ENCODE measurements around the gene ACTN4. TPM values are rescaled to one million over a fixed set of nuclear protein-coding genes. Genes with fewer than 3 reads are reported as not detected.

The ACTN4 gene
- total RNA-seq, 1 donor, result 229 TPM

DNA sequence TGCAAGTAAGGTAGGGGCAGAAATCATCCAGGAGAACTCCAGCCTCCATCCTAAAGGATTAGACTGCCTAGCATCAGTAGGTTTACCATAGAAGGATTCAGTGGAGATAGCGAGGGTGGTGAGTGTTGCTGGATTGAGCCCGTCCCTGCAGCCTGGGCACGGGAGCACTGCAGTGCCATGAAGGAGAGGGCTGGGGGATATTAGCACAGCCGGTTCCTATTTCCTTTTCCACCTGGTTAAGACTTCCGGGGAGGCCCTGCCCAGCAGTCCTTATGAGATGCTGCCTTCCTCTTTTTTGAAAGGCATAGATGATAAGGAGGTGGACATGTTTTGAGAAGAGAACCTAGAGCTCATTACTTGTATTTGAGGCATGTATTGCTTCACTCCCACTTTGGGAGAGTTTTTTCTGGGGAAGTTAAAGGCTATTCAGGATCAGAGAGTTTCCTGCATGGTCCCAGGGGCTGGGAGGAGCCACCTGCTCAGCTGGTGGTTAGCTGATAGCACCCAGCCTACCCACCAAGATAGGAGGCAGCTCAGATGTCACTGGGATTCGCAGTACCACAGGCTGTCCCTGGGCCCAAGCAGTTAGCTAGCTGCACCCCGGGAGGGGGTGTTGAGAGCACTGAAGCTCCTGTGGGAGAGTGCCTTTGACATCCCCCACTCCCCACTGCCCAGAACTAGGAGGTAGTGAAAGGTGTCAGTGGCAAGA lies 17.2 kb downstream of the ACTN4 start:
- H3K27me3 ChIP-seq (ENCODE audit: insufficient read depth, low read length), result no peaks in the 10 kb centered on the region
- peaks cover 96% of the 10 kb centered on the region for H3K79me2 ChIP-seq (ENCODE audit: insufficient read depth, low read length)
- H3K36me3 ChIP-seq (ENCODE audit: insufficient read depth, low read length), result peaks cover 29% of the 10 kb centered on the region
- H3K27ac ChIP-seq (ENCODE audit: low read depth, low read length), result peak overlapping the region; percentile 88
- H3K4me2 ChIP-seq (ENCODE audit: insufficient read depth, low read length), result peak overlapping the region; percentile 44
- peaks cover 49% of the 10 kb centered on the region for H4K20me1 ChIP-seq (ENCODE audit: insufficient read depth, low read length)
- TF ChIP-seq, protein P1, sequence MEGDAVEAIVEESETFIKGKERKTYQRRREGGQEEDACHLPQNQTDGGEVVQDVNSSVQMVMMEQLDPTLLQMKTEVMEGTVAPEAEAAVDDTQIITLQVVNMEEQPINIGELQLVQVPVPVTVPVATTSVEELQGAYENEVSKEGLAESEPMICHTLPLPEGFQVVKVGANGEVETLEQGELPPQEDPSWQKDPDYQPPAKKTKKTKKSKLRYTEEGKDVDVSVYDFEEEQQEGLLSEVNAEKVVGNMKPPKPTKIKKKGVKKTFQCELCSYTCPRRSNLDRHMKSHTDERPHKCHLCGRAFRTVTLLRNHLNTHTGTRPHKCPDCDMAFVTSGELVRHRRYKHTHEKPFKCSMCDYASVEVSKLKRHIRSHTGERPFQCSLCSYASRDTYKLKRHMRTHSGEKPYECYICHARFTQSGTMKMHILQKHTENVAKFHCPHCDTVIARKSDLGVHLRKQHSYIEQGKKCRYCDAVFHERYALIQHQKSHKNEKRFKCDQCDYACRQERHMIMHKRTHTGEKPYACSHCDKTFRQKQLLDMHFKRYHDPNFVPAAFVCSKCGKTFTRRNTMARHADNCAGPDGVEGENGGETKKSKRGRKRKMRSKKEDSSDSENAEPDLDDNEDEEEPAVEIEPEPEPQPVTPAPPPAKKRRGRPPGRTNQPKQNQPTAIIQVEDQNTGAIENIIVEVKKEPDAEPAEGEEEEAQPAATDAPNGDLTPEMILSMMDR (IDR thresholded peaks at IDR 0.05; ENCODE audit: extremely low read depth, low read depth, low read length), result no peak
- no peak overlapping the region for H2AFZ ChIP-seq (ENCODE audit: low read length)
- H3K9me3 ChIP-seq (ENCODE audit: low read depth, low read length), result no peaks in the 10 kb centered on the region
- H3K4me1 ChIP-seq (ENCODE audit: insufficient read depth, low read length), result peaks cover 81% of the 10 kb centered on the region
- H3K4me3 ChIP-seq (ENCODE audit: insufficient read depth, low read length), result no peak overlapping the region
- peak; percentile 72 for DNase-seq (ENCODE audit: insufficient read length, low spot score, missing footprints)

DNA sequence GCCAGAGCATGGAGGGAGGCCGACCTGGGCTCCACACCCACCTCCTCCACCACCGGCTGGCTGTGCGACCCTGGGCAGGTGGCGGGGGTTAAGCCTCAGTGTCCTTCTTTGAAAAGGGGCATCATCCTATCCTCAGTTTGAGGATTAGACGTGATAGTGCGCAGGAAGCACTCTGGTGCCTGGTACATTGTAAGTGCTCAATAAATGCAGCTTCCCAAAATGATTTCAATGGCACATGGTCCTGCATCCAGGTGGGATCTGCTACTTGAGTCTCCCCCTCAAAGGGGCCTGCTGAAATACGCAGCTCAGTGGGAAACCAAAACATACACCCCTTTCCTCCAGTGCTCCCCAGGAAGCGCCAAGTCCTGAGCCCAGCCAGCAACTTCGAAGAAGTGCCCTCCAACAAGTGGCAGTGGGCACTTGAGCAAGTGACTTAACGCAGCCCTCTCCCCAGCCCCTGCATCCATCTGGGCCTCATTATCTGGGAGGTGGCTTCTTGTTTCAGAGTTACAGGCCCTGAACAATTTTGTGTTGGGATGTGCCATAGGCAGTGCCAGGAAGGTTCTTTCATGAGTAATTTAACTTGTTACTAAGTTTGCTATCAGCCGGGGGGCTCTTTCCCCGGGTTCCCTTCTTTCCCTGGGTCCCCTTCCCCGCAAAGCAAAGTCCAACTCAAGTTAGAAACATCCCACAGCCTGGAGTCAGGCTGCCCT lies 17.9 kb downstream of the ACTN4 start:
- H3K79me2 ChIP-seq (ENCODE audit: insufficient read depth, low read length), result peaks cover 97% of the 10 kb centered on the region
- no peaks in the 10 kb centered on the region for H3K9me3 ChIP-seq (ENCODE audit: low read depth, low read length)
- H3K27ac ChIP-seq (ENCODE audit: low read depth, low read length), result peak overlapping the region; percentile 88
- DNase-seq (ENCODE audit: insufficient read length, low spot score, missing footprints), result peak; percentile 22
- TF ChIP-seq, protein P1 (IDR thresholded peaks at IDR 0.05; ENCODE audit: extremely low read depth, low read depth, low read length), result no peak
- peak overlapping the region; percentile 58 for H3K4me2 ChIP-seq (ENCODE audit: insufficient read depth, low read length)
- no peak overlapping the region for H2AFZ ChIP-seq (ENCODE audit: low read length)
- peaks cover 83% of the 10 kb centered on the region for H3K4me1 ChIP-seq (ENCODE audit: insufficient read depth, low read length)
- H3K27me3 ChIP-seq (ENCODE audit: insufficient read depth, low read length), result no peaks in the 10 kb centered on the region
- H3K36me3 ChIP-seq (ENCODE audit: insufficient read depth, low read length), result peaks cover 36% of the 10 kb centered on the region
- H4K20me1 ChIP-seq (ENCODE audit: insufficient read depth, low read length), result peaks cover 56% of the 10 kb centered on the region
- H3K4me3 ChIP-seq (ENCODE audit: insufficient read depth, low read length), result no peak overlapping the region

DNA sequence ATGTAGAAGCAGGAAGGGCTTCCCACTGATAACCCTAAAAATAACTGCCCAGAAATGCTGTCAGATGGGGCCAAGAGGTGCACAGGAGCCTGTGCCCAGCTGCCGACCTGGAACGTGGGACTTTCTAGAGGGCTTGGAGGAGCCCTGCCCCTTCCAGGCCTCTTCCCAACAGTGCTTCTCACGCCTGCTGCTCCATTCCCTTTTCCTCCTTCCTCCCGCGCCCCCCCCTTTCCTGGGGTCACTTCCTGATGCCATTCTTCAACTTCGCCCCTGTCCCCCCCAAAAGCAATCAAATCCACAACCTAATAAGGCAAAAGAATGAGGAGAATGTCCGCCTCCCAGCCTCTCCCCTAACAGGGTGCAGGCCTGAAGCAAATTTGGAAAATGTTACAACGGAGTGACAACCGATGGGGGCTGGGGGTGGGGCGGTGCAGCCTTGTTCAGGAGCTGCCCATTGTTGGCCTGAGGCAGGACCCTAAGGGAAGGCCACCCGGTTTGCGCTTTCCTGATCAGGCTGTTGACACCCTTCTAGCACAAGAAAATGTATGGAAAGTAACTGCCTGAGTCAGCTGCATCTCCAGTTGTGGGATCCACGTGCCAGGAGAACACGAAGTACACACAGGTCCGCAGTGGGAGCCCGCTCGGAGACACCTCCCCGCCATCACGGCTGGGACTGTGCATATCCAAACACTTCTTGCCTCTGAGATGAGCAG lies 18.7 kb downstream of the ACTN4 start:
- H3K36me3 ChIP-seq (ENCODE audit: insufficient read depth, low read length), result peaks cover 29% of the 10 kb centered on the region
- peak overlapping the region; percentile 21 for H3K4me3 ChIP-seq (ENCODE audit: insufficient read depth, low read length)
- peak overlapping the region; percentile 58 for H3K4me2 ChIP-seq (ENCODE audit: insufficient read depth, low read length)
- H3K27ac ChIP-seq (ENCODE audit: low read depth, low read length), result peak overlapping the region; percentile 88
- peaks cover 97% of the 10 kb centered on the region for H3K79me2 ChIP-seq (ENCODE audit: insufficient read depth, low read length)
- H3K4me1 ChIP-seq (ENCODE audit: insufficient read depth, low read length), result peaks cover 83% of the 10 kb centered on the region
- peak; percentile 83 for DNase-seq (ENCODE audit: insufficient read length, low spot score, missing footprints)
- no peaks in the 10 kb centered on the region for H3K9me3 ChIP-seq (ENCODE audit: low read depth, low read length)
- H2AFZ ChIP-seq (ENCODE audit: low read length), result no peak overlapping the region
- H3K27me3 ChIP-seq (ENCODE audit: insufficient read depth, low read length), result no peaks in the 10 kb centered on the region
- peaks cover 61% of the 10 kb centered on the region for H4K20me1 ChIP-seq (ENCODE audit: insufficient read depth, low read length)
- TF ChIP-seq, protein P1 (IDR thresholded peaks at IDR 0.05; ENCODE audit: extremely low read depth, low read depth, low read length), result no peak
